GM19240 (cell line): ENCODE results near the gene LZTS3.
"Not testable (repeated sequence)": the region's sequence is repeated elsewhere in the genome, so short reads cannot be mapped to it uniquely, and the experiment has no call there.

Source experiments
- DNase-seq: peaks from one replicate; pipeline ENCODE4 v3.0.0; 2011; ENCODE audit warnings: low spot score; ENCODE audit not compliant: insufficient read length

The LZTS3 gene

DNA sequence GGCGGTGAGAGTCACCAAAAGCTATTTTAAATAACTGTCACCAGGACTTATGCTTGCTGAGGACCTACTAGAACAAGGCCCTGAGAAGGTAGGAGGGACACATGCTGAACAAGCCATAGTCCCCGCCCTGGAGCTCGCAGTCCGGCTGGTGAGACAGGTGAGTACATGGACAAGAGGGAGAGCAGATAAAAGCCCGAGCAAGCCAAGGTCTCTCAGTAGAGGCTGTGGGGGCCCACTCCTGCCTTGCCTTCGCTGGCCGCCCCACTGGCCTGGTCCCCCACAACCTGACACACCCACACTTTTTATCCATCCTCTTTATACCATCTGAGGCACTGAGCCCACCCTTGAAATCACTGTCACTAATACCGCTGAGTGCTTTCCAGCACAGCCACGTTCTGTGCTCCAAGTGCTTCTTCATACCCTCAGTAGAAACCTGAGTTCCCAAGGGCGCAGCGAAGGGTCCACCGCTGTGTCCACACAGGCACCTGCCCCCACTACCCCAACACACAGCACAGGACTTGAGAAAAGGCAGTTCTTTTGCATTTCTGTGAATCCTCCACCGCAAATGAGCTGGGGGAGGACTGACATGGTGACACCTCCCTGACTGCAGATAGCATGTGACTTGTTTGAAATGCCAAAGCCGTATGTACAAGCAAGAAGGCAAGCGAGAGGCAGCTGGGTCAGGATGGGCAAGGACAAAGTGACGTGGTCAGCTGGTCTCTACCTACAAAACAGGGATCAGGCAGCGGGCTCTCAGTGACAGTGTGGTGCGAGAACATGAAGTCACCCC, 19.1 kb upstream of the LZTS3 start:
- no peak for DNase-seq

DNA sequence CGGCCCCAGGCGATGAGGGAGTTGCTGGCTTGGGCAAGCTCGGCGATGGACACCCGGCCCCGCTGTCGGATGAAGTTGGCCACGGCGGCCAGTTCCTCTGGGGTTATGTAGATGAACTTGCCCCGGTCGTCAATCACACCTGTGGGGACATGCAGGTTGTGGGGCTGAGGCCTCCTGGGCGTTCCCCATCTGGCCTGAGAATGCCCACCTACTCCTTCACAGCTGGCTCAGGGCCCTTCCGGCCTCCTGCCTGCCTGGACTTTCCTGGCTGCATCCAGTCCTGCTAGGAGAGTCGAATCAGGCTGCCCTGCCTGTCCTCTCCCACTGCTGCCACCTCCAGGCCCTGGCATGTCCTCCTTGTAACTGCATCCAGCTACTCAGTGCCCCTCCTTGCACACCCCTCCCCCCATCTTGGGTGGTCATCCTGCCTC, 17.3 kb upstream of the LZTS3 start:
- no peak for DNase-seq

DNA sequence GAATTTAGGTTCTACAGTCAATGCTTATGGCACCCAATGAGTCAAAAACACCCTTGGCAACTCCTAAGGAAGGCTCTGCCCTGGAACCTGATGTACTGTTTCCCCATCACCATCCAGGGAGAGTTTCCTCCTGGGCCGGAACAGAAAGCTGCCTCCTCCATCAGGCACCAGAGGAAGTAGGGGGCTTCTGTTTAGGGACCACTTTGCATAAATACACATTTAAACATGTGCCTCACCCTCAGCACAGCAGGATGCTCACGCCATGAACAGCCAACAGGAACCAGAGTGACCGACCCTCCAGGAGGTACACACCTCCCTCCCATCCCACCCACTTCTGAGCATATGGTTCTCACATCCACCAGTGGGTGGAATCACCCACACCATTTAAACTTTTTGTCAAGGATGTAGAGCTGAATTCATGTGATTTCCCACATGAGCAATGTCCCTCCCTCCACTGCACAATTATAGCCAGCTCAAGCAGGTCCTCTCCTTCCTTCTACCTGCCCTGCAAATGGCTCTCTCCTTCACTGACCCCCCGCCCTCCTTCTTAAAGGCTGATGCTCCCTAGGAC, 16.3 kb upstream of the LZTS3 start:
- DNase-seq = no peak

- no peak for DNase-seq
Measured at GRCh38 chr20:3188823-3189413, 15.6 kb upstream of the LZTS3 start.

DNA sequence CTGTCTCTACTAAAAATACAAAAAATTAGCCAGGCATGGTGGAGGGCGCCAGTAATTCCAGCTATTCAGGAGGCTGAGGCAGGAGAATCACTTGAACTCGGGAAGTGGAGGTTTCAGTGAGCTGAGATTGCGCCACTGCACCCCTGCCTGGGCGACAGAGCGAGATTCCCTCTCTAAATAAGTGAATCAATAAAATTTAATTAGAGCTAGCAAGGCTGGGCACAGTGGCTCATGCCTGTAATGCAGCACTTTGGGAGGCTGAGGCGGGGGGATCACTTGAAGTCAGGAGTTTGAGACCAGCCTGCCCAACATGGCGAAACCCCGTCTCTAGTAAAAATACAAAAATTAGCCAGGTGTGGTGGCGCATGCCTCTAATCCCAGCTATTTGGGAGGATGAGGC, 14.5 kb upstream of the LZTS3 start:
- DNase-seq = not testable (repeated sequence)

GRCh38 chr20:3183896-3184612, 10.7 kb upstream of the LZTS3 start:
- no peak for DNase-seq

GRCh38 chr20:3182429-3182828, 9.1 kb upstream of the LZTS3 start:
- not testable (repeated sequence) for DNase-seq

DNA sequence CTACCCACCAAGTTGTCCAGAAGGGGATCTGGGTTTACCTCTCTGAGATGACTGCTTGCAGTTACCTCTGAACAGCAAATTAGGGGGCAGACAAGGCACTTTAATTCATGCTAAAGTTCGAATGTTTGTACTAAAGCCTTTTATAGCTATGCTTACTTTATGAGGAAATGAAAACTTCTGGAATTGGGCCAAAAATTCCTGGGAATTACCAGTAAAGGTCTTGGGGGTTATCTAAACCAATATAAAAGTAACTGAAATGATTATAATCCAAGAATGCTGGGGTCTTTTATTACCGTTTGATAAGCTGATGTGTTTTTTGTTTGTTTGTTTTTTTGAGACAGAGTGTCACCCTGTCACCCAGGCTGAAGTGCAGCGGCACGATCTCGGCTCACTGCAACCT, 7.9 kb upstream of the LZTS3 start:
- no peak for DNase-seq

DNA sequence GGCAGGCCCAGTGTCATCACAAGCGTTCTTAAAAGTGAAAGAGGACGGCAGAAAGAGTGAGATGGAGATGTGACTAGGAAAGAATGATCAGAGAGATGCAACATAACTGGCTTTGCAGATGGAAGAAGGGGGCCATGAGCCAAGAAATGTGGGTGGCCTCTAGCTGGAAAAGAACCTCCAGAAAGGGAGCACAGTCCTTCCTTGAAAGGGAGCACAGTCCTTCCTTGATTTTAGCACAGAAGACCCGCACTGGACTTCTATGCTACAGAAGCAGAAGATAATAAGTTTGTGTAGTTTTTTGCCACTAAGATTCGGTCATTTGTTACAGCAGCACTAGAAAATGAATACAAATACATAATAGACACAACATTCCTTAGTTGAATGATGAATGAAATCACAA, 7.0 kb upstream of the LZTS3 start:
- no peak for DNase-seq

DNA sequence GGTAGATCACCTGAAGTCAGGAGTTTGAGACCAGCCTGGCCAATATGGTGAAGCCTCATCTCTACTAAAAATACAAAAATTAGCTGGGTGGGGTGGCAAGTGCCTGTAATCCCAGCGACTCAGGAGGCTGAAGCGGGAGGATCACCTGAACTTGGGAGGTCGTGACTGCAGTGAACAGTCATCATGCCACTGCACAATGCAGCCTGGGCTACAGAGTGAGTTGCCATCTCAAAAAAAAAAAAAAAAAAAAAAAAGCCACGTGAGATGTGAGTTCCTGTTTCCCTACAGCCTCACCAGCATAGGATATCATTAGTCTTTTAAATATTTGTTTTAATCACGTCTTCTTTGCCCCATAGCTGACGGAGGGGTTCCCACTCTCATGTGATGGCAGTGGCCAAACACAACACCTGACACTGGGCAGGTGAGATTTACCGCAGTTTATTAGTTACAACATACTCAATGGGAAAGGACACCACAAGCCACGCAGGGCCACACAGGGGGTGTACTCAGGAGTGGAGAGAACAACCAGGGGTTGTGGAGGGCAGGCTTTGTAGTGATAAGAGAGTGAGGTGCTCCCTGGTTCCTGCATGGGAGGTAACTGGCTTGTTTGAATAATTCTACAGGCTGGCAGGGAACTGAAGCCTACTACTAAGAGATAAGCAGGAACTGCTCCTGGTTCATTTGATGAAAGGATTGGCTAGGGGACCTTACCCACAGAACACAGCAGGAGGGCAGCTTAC, 4.6 kb upstream of the LZTS3 start:
- DNase-seq = no peak

DNA sequence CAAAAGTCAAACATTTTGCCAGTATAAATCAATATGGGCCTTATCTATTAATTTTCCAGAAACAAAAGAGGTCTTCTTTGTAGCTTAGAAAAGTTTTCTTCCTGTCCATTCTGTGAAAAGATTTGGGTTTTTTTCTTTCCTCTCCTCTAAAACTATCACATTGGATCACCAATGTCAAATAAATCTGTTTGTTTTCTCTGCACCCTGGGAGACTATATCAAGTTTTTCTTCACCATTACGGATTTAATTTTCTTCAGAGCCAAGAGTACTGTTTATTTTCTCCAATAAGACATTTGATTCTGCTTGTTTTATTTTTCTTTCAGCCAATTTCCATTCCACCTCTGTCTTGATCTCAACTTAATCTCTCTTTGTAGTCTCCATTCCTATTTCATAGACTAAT, 1.9 kb upstream of the LZTS3 start:
- DNase-seq = no peak

GRCh38 chr20:3174442-3175261, 1.3 kb upstream of the LZTS3 start:
- DNase-seq = no peak

GRCh38 chr20:3173610-3174441, 477 bp upstream of the LZTS3 start:
- DNase-seq = peak; percentile 96

DNA sequence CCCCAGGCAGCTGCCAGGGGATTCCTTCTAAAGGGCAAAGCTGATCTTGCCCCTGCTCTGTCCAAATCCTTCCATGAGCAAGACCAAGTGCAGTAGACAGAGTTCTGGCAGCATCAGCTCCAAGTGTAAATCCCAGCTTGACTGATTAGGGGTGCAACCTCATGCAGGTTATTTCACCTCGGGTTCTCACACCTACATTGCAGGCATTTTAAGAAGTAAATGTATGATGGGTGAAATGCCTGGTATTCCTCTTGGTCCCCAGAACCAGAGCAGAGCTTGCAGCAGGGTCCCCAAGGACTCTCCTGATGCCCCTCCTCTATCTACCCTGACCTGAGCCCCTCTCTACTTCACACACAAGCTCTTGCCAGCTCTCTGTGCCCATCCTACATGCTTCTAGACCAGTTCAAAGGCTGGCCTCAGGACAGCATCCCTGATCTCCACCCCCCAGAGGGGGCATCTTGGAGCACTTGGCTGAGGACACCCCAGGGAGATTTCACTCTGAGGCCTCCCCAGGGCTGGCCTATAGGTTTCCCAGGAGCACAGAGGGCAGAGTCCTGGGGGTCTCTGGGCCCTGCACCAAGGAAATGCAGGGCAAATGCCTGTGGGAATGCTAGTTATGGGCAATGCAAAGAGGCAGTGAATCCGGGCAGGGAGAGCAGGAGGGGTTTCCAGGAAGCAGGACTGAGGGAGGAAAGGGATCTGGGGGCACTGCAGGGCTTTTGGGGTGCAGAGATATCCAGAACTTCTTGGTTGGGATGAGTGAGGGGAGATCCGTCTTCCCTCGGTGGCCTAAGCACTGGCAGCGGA, 1.0 kb downstream of the LZTS3 start:
- no peak for DNase-seq

DNA sequence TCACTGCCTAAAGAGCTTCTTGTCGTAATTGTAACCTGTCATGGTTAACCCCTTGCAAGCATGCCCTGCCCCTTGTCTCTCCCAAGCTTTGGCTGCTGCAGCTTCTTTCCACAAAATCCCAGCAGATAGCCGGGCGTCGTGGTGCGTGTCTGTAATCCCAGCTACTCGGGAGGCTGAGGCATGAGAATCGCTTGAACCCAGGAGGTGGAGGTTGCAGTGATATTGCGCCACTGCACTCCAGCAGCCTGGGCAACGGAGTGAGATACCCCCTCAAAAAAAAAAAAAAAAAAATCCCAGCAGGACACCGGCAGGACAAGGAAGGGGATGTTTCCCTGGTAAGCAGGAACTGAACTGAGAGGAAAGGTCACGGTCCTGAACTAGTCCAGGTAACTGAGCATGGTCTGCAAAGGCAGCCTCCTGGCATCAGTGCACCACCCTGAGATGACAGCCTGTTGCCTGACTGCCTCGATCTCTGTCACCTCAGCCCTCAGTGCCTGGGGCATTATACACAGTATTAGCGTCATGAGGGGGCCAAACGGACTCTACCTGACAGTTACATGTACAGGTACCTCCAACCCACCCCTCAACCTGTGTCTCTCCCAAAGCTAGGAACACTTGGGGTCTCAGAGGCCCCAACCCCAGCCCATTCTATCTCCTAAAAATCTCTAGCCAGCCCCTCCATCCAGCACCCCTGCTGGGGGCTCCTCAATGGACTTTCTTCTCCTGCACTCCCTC, 1.8 kb downstream of the LZTS3 start:
- DNase-seq = no peak

DNA sequence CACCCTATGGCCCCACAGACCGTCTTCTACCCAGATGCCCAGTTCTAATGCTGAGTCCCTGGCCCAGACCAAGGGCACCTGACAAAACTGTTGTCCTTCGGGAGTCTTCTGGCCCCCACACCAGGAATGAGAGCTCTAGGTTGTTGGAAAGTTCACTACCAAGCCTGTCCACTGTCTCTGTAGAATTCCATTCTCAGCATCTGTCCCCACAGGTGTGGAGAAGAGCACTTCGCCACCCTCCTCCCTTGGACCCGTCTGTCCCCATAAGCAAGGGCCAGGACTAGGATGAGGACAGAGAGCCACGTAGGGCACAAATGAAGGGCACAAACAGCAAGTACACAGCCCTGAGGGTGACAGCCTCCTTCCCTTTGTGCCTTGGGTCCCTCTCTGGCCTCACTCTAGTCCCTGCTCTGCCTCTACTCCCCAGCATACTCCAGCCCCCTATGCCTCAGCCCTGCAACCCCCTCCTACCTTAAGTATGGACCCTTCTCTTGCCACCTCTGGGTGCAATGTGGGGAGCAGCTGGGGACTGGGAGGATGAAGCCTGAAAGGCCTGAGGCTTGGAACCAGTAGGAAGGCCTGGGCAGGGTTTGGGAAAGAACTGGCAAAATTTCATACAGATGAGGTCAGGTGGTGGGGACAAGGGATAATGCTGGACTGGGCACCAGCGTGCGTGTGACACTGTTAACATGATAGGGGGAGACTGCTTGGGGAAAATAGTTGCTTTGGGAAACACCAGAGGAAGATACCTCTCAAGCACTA, 4.3 kb downstream of the LZTS3 start:
- no peak for DNase-seq

- no peak for DNase-seq
Measured at GRCh38 chr20:3168079-3168828, 5.1 kb downstream of the LZTS3 start.
